DMS53 treated with DMSO at 0.1 percent for 48 hours (cell line): ENCODE results near the gene PARVB.

Experiments
- DNase-seq: peaks from one replicate; lab custom pipeline; 2025; ENCODE audit not compliant: unreplicated experiment; lab: John Stamatoyannopoulos, UW

PARVB gene

GRCh38 chr22:44194569-44194968 is 170.5 kb downstream of the PARVB start:
- no peak for DNase-seq

- DNase-seq, result no peak
Observed at GRCh38 chr22:44195189-44195871, 171.2 kb downstream of the PARVB start.

GRCh38 chr22:44196241-44196640 is 172.1 kb downstream of the PARVB start:
- no peak for DNase-seq

- DNase-seq, result no peak
Observed at GRCh38 chr22:44196731-44197131, 172.6 kb downstream of the PARVB start.

DNA sequence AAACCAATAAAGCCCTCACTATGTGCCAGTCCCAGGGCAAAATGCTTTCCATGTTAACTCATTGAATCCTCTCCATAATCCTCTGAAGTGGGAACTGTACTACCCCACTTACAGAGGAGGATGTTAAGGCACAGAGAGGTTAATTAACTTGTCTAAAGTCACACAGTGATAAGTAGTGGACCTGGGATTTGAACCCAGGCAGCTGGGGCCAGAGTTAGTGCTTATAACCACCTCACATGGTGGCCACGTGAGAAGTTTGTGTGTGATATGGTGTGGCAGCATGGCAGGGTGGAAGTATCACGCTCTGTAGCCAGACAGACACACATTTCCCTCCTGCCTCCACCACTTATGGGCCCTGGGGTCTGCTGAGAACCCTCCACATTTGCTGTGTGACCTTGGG is 173.2 kb downstream of the PARVB start:
- DNase-seq, result no peak

GRCh38 chr22:44199164-44199563 is 175.1 kb downstream of the PARVB start:
- no peak for DNase-seq

DNA sequence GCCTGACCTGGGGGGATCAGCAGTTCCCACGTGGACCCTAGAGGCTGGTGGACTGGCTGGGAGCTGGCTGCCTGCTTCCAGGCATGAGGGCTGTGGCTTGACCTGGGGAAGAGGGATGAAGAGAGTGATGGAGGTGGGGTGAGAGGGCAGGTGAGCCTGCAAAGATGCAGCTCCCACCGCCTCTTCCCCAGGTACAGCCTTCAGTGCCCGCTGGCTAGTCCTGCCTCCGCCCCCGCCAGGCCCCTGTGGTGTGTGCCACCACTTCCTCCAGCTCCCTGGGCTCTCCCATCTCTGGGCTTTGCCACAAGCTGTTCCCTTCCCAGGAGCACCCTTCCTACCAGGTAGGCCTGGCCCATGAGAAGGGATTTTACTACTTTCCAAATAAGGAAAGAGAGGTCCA is 175.8 kb downstream of the PARVB start:
- no peak for DNase-seq

GRCh38 chr22:44200451-44200850 is 176.3 kb downstream of the PARVB start:
- DNase-seq, result no peak

- no peak for DNase-seq
Observed at GRCh38 chr22:44200855-44201550, 176.9 kb downstream of the PARVB start.

- DNase-seq, result no peak
Observed at GRCh38 chr22:44201665-44202064, 177.6 kb downstream of the PARVB start.

GRCh38 chr22:44202261-44202789 is 178.2 kb downstream of the PARVB start:
- DNase-seq, result no peak

DNA sequence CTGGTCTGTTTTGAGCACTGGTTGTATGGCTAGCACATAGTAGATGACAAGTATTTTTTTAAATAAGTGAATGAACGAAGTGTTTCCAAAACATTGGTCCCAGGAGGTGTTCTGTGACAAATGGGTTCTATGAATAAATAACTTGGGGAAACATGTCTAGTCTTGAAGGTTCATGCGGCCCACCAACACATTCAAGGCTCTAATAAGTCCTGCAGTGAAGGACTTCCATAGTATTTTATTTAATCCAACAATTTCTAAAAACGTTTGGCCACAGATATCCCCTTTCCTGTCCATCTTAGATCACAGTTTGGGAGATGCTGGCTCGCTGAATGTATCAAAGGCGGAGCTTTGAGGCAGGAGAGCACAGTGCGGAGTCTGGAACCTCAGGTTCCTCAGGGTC is 179.1 kb downstream of the PARVB start:
- DNase-seq, result no peak

DNA sequence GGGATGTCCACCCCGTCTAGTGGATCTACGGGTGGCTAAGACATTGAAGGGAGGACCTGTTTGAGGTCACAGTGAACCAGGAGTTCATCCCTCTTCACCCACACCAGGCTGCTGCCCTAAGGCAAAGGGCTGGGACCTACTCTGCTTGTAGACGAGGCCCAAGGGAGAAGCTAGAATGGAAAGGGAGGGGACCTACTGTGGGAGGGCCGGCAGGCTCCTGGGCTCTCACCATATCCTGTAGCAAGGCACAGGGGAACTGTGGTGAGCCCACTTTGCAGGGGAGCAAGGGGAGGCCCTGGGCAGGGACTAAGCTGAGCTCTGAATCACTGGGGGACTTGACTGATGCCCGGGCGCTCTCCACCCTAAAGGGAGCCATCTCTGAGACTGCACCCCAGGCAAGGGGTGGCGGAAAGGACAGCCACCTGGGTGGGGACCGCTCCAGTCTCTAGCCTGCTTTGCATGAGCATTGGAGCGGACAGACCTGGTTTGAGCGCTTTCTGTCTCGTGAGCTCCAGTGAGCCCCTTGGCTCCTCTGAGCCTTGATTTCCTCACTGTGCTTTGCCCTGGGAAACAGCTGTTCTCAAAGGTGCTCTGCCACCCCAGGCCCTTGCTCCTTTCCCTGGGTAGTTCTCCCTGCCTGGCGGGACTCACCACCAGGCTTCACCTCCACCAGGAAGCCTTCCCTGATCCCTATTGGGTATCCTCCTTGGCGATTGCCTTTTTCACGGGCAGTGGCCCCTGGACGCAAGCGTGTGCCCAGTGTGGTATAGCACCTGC is 180.8 kb downstream of the PARVB start:
- DNase-seq, result no peak

DNA sequence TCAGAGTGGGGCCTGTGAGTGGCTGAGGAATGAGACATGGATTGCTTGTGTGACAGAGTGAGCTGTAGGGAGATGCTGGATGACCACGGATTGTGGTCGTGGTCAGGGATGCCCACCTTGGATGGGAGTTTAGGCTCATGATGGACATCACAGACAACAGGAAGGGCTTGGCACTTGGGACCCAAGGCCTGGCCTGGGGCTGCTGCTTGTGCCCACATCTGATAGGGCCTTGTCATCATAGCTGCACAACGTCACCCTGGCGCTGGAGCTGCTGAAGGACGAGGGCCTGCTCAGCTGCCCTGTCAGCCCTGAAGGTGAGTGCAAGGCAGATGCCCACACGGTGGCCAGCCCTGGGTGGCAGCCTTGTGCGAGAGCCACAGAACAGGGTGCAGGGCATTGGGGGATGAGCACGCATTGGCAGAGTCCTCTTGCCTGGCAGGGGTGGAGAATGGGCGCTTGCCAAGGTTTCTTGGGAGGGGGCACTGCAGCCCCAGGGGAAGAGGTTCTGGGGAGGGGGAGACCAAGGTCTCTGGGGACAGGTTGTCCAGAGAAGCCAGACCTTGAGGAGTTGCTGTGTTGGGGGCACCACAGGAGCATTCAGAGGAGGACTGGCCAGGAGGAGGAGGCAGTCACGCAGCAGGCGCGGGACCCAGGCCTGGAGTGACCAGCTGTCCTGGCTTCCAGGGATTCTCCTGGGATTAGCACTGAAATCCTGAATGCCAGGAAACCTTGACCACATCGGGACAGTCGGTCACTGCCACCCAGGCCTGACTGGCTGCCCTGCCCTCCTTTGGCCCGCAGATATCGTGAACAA is 181.6 kb downstream of the PARVB start:
- no peak for DNase-seq

- no peak for DNase-seq
Observed at GRCh38 chr22:44206330-44206645, 182.2 kb downstream of the PARVB start.

- no peak for DNase-seq
Observed at GRCh38 chr22:44206696-44207095, 182.6 kb downstream of the PARVB start.

DNA sequence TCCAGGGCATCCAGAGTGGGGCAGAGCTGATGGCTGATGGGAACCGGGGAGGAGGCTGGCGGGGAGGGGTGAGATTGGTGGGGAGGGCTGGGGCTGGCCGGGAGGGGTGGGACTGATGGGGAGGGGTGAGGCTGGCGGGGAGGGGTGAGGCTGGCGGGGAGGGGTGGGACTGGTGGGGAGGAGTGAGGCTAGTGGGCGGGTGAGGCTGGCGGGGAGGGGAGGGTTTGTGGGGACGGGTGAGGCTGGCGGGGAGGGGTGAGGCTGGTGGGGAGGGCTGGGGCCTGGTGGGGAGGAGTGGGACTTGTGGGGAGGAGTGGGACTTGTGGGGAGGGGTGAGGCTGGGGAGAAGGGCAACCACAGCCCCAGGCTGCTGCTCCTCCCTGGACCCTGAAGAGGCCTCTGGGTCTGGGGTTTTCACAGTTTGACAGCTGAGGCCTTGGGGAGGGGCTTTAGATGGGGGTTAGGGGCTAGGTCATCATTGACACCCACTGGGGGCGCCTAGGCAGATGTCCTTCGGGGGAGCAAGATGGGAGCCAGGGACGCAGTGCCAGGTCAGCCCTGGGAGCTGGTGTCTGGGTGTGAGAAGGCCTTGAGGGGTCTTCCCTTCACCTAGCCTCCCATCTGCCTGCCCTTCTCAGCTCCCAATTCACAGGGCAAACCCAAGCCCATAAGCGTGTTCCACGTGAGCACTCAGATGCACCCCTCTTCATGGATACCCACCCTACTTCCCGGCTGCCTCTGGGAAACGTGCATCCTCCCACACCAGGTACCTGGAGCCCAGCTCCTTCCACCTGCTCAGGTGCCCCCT is 183.3 kb downstream of the PARVB start:
- DNase-seq, result no peak

GRCh38 chr22:44207981-44208317 is 183.8 kb downstream of the PARVB start:
- DNase-seq, result no peak

- no peak for DNase-seq
Observed at GRCh38 chr22:44209343-44209742, 185.2 kb downstream of the PARVB start.

DNA sequence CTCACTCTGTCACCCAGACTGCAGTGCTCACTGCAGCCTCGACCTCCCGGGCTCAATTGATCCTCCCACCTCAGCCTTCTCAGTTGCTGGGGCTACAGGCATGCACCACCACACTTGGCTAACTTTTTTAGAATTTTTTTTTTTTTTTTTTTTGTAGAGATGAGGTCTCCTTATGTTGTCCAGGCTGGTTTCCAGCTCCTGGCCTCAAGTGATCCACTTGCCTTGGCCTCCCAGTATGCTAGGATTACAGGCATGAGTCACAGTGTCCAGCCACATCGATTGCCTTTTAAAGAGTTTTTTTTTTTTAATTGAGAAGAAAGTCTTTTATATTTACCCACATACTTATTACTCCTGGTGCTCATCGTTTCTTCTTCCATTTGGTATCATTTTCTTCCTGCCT is 186.6 kb downstream of the PARVB start:
- no peak for DNase-seq
